ENCODE results near the gene BCL11A.

Gene BCL11A

GRCh38 chr2:60507211-60507965 is 46.1 kb downstream of the BCL11A start:
- no peak for DNase-seq (ENCODE audit: low read depth in 2 of 2)

DNA sequence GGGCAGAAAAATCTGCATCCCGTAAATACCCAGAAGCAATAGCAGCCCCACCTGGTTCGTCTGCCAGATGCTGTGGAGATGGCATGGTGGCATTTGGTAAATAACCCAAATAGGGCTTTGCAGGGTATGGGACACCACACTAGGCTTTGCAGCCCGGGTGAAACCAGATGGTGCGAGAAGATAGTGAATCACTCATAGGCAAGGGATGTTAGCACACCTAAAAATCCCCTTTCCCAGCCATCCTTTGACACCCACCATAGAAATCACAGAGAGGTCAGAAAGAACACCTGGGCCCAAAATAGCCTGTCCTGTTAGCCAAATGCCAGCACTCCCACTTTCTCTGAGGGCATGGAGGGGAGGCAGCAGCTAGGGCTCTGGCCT is 47.6 kb downstream of the BCL11A start:
- no peak for DNase-seq (ENCODE audit: low read depth in 2 of 2)

- DNase-seq (ENCODE audit: low read depth in 2 of 2) = no peak
Observed at GRCh38 chr2:60505240-60505879, 48.1 kb downstream of the BCL11A start.

GRCh38 chr2:60504049-60504448 is 49.4 kb downstream of the BCL11A start:
- no peak for DNase-seq (ENCODE audit: low read depth in 2 of 2)

DNA sequence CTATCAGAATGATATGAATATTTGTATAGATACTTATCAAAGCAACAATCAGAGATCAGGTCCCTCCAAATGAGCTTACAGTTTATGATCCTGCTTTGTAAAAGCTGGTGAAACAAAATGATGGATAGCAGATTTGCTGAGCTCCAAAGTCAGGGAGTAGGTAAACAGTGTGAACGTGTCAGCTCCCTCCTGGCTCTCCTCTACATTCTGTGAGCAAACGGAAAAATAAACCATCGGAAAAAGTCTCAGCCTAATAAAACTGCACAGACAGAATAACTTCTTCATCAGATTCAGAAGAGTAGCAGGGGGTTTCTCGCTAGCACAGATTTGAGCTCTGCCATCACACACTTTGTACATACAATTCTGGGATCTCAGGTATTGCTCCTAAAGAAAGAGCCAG is 51.3 kb downstream of the BCL11A start:
- no peak for DNase-seq (ENCODE audit: low read depth in 2 of 2)

DNA sequence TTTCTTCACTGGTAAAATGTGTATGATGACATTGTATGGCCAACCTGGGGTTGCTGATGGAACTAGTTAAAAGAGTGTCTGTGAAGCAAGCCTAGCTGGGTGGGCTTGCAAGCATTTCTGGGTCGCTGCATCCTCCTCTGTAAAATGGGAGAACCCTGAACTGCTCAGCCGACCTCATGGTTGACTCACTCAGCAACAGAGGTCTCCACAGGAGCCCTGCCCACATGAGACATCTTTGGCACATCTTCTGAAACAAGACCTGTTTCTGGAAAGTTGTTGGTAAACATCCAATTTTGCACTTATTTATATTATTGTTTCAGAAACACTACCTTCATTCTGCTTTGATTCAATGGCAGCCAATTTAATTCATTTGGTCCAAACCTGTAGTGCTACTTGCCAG is 52.6 kb downstream of the BCL11A start:
- no peak for DNase-seq (ENCODE audit: low read depth in 2 of 2)

- no peak for DNase-seq (ENCODE audit: low read depth in 2 of 2)
Observed at GRCh38 chr2:60499651-60500265, 53.7 kb downstream of the BCL11A start.

DNA sequence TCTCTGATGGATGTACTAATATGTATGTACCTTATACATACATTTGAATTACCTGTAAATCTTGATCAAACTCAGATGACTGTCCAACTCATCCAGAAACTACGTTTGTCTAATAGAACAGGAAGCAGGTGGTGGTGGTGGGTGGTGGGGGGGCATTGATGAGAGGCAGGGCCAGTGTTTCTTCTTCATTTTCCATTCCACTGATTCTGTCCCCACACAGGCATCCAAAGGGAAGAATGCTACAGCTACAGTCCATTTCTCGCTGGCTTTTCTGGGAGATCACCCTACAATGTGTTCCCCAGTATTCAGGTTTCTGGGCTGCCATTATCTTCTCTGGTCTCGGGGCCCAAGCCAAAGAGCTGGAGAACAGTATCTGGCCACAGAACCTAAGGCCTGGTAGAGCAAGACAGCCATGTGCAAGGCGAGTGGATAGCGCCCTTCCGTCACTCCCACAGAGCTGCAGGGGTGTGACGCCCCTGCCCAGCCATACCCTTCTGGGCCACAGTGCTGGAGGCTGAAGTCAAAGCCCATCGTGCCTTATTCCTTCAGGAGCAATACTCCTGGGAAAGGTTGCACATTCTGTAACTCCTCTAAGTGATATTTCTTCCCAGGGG is 54.5 kb downstream of the BCL11A start:
- DNase-seq (ENCODE audit: low read depth in 2 of 2) = no peak

DNA sequence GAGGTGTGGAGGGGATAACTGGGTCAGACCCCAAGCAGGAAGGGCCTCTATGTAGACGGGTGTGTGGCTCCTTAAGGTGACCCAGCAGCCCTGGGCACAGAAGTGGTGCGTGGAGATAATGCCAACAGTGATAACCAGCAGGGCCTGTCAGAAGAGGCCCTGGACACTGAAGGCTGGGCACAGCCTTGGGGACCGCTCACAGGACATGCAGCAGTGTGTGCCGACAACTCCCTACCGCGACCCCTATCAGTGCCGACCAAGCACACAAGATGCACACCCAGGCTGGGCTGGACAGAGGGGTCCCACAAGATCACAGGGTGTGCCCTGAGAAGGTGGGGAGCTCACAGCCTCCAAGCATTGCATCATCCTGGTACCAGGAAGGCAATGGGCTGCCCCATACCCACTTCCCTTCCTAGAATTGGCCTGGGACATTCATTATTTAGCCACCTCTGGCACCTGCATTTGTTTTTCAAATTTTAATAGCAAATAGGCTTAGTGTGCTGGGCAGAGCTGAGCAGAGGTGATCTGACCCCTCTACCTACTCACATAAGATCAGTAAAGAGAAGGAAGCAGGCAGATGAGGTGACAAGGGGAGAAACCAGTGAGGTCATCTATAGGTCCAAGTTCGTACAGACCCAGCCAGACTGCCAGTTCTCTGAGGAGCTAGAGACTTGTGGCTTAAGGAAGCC is 55.2 kb downstream of the BCL11A start:
- DNase-seq (ENCODE audit: low read depth in 2 of 2) = no peak

DNA sequence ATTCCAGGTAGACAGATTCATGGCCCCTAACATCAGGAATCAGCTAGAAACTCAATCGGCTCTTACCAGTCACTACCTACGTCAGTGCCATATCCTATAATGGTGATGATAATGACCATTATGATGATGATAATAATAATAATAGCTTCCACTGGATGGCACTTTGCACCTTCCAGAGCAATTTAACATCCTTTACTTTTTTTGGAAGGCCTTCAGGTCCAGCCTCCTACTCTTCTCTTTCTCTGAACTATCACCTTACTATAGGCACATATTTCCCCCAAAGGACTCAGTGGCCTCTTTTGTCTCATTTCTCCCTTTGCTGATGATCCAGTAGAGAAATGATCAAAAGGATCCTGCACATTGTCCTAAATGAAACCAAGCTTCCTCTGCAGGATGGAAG is 56.0 kb downstream of the BCL11A start:
- no peak for DNase-seq (ENCODE audit: low read depth in 2 of 2)

DNA sequence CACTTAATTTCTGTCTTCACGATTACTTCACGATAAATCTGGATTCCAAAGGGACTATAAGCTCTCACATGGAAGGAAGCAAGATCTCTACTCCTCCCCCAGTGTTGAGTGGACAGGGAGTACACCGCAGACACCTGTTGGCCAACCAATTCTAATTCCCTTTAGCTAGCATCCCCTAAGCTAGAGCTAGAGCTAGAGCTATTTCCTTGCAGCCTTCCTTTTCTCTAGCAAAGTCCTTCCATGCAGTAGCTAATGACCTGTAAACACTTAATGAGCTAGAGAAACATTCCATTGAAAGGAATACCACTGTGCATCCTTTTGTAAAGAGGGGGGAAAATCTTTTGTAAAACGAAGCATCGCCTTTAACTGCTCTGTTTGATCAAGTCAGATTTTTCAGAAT is 56.5 kb downstream of the BCL11A start:
- DNase-seq (ENCODE audit: low read depth in 2 of 2) = no peak

DNA sequence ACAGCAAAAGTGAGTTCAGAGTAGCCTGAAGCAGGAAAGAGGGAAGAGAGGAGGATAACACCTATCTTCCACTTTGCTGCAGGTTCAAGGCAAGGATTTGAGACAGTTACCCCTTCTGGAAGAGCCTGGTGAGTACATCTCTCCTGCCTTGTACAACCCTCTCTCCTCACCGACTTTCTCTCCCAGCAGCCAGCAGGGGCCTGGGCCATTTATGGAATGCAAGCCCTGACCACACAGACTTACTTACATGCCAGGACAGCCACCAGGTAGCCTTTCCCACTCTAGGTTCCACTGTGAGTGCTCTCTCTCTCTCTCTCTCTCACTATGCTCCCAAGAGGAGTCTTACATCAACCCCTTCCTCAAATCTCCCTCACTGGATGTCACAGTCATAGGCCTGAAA is 57.0 kb downstream of the BCL11A start:
- DNase-seq (ENCODE audit: low read depth in 2 of 2) = no peak

GRCh38 chr2:60495041-60495625 is 58.3 kb downstream of the BCL11A start:
- no peak for DNase-seq (ENCODE audit: low read depth in 2 of 2)

- no peak for DNase-seq (ENCODE audit: low read depth in 2 of 2)
Observed at GRCh38 chr2:60493804-60494387, 59.6 kb downstream of the BCL11A start.

GRCh38 chr2:60492548-60492947 is 60.9 kb downstream of the BCL11A start:
- no peak for DNase-seq (ENCODE audit: low read depth in 2 of 2)

GRCh38 chr2:60490848-60491247 is 62.6 kb downstream of the BCL11A start:
- no peak for DNase-seq (ENCODE audit: low read depth in 2 of 2)

DNA sequence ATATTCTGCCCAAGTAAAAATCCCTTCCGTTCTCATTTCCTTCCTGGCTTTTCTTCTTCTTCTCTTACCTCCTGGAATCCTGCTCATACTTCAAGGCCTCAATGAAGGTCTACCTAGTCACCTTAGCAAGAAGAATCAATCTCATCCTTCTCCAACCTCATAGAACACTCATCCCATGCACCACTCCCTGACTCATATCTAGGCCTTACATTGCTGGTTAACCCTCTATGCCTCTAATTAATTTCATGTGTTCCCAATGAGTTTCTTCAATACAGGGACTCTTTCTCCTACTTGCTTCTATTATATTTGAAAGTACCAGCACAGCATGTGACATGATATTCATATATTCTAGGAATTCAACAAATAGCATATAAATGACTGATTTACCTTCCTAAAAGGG is 63.0 kb downstream of the BCL11A start:
- no peak for DNase-seq (ENCODE audit: low read depth in 2 of 2)

DNA sequence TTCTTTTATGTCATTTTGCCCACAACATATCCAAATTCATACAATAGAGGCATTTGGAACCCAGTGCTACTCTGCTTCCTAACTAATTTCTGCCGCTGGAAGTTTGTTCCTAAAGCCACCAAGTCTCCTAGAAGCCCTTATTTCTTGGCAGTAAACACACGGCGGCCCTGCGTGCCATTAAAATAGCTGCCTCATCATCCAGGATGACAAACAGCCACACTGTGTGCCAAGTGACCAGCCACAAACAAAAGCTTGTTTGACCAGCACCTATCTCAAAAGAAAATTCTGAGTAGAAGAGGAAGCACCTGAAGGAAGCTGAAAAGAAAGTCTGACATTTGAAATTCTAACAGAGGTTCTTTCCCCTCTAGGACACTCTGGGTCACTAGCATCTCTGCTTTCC is 64.2 kb downstream of the BCL11A start:
- DNase-seq (ENCODE audit: low read depth in 2 of 2) = no peak

- DNase-seq (ENCODE audit: low read depth in 2 of 2) = no peak
Observed at GRCh38 chr2:60488291-60488690, 65.2 kb downstream of the BCL11A start.

DNA sequence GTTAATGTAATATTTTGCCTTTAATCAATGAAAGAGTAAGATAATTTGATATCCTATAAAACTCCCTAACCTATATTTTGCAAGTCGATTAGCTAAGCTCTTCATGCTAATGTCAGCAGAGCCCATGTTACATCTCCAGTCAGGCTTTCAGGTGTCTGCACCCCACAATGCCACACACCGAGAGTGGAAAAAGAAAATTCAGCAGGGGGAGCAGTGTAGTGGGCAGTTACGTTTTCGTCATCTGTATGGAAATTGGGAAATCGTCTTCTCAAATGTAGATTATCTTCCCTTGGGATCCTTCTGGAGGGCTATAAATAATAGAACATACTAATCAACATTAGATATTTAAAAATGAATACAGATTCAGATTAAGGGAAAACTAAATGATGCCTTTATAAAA is 66.3 kb downstream of the BCL11A start:
- DNase-seq (ENCODE audit: low read depth in 2 of 2) = no peak

DNA sequence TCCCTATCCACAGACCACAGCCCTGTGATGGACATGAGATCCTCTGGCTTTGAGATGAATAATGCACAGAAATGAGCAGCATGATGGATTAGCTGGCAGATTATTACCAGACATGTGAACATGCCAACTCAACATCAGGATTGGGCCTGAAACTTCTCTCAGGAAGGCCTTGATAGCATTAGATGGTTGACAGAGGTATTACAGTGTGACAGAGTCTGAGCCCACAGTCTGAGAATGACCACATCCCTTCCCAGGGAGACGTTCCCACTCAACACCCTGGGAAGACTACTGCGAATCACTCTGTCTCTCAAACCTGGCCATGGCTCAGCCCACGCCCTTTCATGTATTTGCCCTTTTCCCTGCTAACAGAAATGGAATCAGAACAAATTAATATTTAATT is 66.9 kb downstream of the BCL11A start:
- no peak for DNase-seq (ENCODE audit: low read depth in 2 of 2)

DNA sequence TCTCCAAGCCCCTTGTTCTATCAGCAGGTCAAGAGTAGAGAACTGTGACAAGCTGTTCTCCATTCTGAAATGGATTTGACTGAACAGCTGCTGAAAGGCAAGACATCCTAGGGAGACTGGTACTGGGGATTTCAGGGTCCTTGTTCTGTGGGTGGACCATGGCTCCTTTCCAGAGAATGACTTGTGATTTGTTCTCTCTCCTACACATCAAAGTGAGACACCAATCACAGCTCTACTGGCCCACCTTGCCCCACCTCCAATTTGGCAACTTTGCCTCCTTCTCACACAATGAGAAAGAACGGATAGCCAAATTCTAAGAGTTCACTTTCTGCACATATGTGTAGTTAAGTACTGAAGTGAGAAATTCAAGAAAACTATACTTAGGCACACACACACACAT is 67.4 kb downstream of the BCL11A start:
- DNase-seq (ENCODE audit: low read depth in 2 of 2) = no peak
